AG04449 (cell line): ENCODE data around the gene ANKRD35.
A peak's percentile ranks its signal among the peaks of the same experiment; 100 is the strongest.
"Not testable (repeated sequence)": the region's sequence is repeated elsewhere in the genome, so short reads cannot be mapped to it uniquely, and the experiment has no call there.

ENCODE experiments used
- CTCF ChIA-PET: fragments of 350-600 bp; formaldehyde crosslinking; extraction: SDS; loops from one replicate; lab custom pipeline; 2021; ENCODE audit warnings: antibody characterized with exemption; lab: Yijun Ruan, JAX
- POLR2A ChIA-PET: fragments of 400-600, 350-600 bp; formaldehyde crosslinking; extraction: SDS; loops from one replicate; lab custom pipeline; 2020; ENCODE audit warnings: antibody characterized with exemption, inconsistent platforms; lab: Yijun Ruan, JAX
- DNase-seq: peaks from one replicate; pipeline ENCODE4 v3.0.0-alpha.2; 2010; ENCODE audit warnings: low read depth, low spot score
- H3K4me3 ChIP-seq: 2 replicates; pipeline ENCODE4 v1.5.1; 2011; ENCODE audit warnings: low read depth, mild to moderate bottlenecking, control low read depth, low read length
- TF ChIP-seq, protein P1 (sequence below): IDR thresholded peaks from one replicate; pipeline ENCODE4 v1.5.1; 2011; ENCODE audit warnings: mild to moderate bottlenecking, moderate library complexity, low read length, control low read depth, inconsistent platforms; ENCODE audit not compliant: insufficient read depth; ENCODE audit errors: missing control alignments

The ANKRD35 gene

GRCh38 chr1:145922266-145922665, 36.6 kb upstream of the ANKRD35 start:
- ChIA-PET CTCF (interaction anchor here (0.9 to 1.8 kb wide), 4 partner anchors 12 to 85 kb away, joined by 3 to 16 read pairs (median 4); partner anchors contain the start of genes ITGA10 and NUDT17), POLR2A (no interaction called here)
- H3K4me3 ChIP-seq, result no peak overlapping the region
- no peak for DNase-seq
- TF ChIP-seq, protein P1, sequence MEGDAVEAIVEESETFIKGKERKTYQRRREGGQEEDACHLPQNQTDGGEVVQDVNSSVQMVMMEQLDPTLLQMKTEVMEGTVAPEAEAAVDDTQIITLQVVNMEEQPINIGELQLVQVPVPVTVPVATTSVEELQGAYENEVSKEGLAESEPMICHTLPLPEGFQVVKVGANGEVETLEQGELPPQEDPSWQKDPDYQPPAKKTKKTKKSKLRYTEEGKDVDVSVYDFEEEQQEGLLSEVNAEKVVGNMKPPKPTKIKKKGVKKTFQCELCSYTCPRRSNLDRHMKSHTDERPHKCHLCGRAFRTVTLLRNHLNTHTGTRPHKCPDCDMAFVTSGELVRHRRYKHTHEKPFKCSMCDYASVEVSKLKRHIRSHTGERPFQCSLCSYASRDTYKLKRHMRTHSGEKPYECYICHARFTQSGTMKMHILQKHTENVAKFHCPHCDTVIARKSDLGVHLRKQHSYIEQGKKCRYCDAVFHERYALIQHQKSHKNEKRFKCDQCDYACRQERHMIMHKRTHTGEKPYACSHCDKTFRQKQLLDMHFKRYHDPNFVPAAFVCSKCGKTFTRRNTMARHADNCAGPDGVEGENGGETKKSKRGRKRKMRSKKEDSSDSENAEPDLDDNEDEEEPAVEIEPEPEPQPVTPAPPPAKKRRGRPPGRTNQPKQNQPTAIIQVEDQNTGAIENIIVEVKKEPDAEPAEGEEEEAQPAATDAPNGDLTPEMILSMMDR, result no peak

DNA sequence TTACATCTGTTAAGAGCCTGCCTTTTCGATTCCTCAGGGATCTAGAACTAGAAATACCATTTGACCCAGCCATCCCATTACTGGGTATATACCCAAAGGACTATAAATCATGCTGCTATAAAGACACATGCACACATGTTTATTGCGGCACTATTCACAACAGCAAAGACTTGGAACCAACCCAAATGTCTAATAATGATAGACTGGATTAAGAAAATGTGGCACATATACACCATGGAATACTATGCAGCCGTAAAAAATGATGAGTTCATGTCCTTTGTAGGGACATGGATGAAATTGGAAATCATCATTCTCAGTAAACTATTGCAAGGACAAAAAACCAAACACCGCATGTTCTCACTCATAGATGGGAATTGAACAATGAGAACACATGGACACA, 34.6 kb upstream of the ANKRD35 start:
- CTCF ChIA-PET, result interaction anchor here (2.2 to 2.8 kb wide), 2 partner anchors 10 to 11 kb away, joined by 5 to 16 read pairs; partner anchors contain the start of gene ITGA10
- DNase-seq, POLR2A ChIA-PET, H3K4me3 ChIP-seq: not testable (repeated sequence)

GRCh38 chr1:145918992-145919939, 33.6 kb upstream of the ANKRD35 start:
- POLR2A ChIA-PET, result interaction anchor here (0.6 to 2.0 kb wide), 6 partner anchors 8 to 60 kb away, joined by 3 to 7 read pairs (median 4); partner anchors contain the start of genes ANKRD34A, PIAS3, POLR3GL and RBM8A
- TF ChIP-seq, protein P1, result no peak
- CTCF ChIA-PET, result interaction anchor here (0.8 to 16.0 kb wide), 7 partner anchors 9 to 73 kb away, joined by 3 to 469 read pairs (median 5); partner anchors contain the start of genes ANKRD35, ITGA10 and NUDT17
- peak overlapping the region; percentile 95 for H3K4me3 ChIP-seq
- DNase-seq, result no peak

- DNase-seq, result peak; percentile 40
- peak within 1 kb of the TSS; percentile 95 for H3K4me3 ChIP-seq
- CTCF ChIA-PET, result interaction anchor here (0.8 to 16.0 kb wide), 7 partner anchors 8 to 72 kb away, joined by 3 to 469 read pairs (median 5); partner anchors contain the start of genes ANKRD35, ITGA10 and NUDT17
- TF ChIP-seq, protein P1, result no peak
- POLR2A ChIA-PET, result interaction anchor here (0.6 to 2.0 kb wide), 6 partner anchors 7 to 59 kb away, joined by 3 to 7 read pairs (median 4); partner anchors contain the start of genes ANKRD34A, PIAS3, POLR3GL and RBM8A
Measured at GRCh38 chr1:145918144-145918991, 32.7 kb upstream of the ANKRD35 start, which contains the start of gene PEX11B. TSS of gene PEX11B (minus strand) at chr1:145918717. CDS start at chr1:145918688, 29 bp downstream.

- ChIA-PET CTCF (interaction anchor here (1.7 to 16.0 kb wide), 3 partner anchors 7 to 89 kb away, joined by 3 to 469 read pairs (median 16); partner anchors contain the start of genes ANKRD35 and ITGA10), POLR2A (interaction anchor here (1.5 to 2.0 kb wide), 2 partner anchors 26 to 59 kb away, joined by 5 to 6 read pairs; partner anchors contain the start of gene PIAS3)
- TF ChIP-seq, protein P1, result no peak
- DNase-seq, result no peak
- peak overlapping the region; percentile 95 for H3K4me3 ChIP-seq
Measured at GRCh38 chr1:145917595-145917994, 31.9 kb upstream of the ANKRD35 start.

DNA sequence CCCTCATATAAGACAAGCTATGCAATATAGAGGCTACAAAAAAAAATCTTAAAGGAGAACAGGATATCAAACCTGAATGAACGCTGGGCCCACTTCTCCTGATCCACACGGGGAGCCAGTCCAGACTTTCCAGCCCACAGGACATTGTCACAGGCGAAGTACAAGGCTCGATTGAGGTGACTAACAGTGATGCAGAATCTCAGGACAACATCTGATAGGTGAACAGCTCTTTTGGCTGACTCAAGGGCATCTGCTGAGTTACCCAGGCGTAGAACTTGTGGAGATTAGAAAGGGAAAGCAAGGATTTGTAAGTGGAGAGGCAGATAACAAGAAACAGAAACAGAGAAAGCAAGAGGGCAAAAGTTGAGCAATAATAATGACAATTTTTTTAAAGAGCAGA, 31.1 kb upstream of the ANKRD35 start:
- TF ChIP-seq, protein P1, result no peak
- POLR2A ChIA-PET, result no interaction called here
- no peak for DNase-seq
- CTCF ChIA-PET, result interaction anchor here (0.8 to 16.0 kb wide), 4 partner anchors 10 to 89 kb away, joined by 3 to 469 read pairs (median 6); partner anchors contain the start of gene ANKRD35
- no peak overlapping the region for H3K4me3 ChIP-seq
